HG03196 (cell line): ENCODE measurements around the gene FIBP.

ENCODE experiments used
- ATAC-seq: cut with Tn5 transposase; IDR thresholded peaks from one replicate; pipeline ENCODE4 v1.9.1; 2021; ENCODE audit not compliant: unreplicated experiment

The FIBP gene

GRCh38 chr11:65891219-65892136 is 3.2 kb upstream of the FIBP start:
- ATAC-seq: no peak

GRCh38 chr11:65890324-65891218 is 2.3 kb upstream of the FIBP start, which contains the start of gene CCDC85B:
CCDC85B (plus strand) TSS chr11:65890673; CDS start chr11:65890784, 111 bp downstream.
- ATAC-seq: peak; percentile 43

- peak; percentile 1 for ATAC-seq
These were observed 528 bp downstream of the FIBP start for GRCh38 chr11:65887723-65888162.

GRCh38 chr11:65886826-65887722 is 1.2 kb downstream of the FIBP start:
- no peak for ATAC-seq

GRCh38 chr11:65885808-65886536 is 2.3 kb downstream of the FIBP start:
- no peak for ATAC-seq

- ATAC-seq: no peak
These were observed 3.0 kb downstream of the FIBP start for GRCh38 chr11:65885231-65885630.

GRCh38 chr11:65884716-65885092 is 3.6 kb downstream of the FIBP start:
- no peak for ATAC-seq

- no peak for ATAC-seq
These were observed 4.2 kb downstream of the FIBP start for GRCh38 chr11:65883786-65884715.

- no peak for ATAC-seq
These were observed 5.1 kb downstream of the FIBP start for GRCh38 chr11:65883058-65883761.

- ATAC-seq: no peak
These were observed 5.9 kb downstream of the FIBP start for GRCh38 chr11:65882120-65883057.

- ATAC-seq: no peak
These were observed 7.3 kb downstream of the FIBP start for GRCh38 chr11:65880844-65881421.

GRCh38 chr11:65880027-65880426 is 8.2 kb downstream of the FIBP start:
- no peak for ATAC-seq

GRCh38 chr11:65879617-65880016 is 8.7 kb downstream of the FIBP start, which contains the start of gene CTSW:
CTSW (plus strand) TSS chr11:65879837; CDS start chr11:65879855, 18 bp downstream.
- no peak for ATAC-seq

GRCh38 chr11:65873318-65874156 is 14.7 kb downstream of the FIBP start:
- peak; percentile 66 for ATAC-seq

GRCh38 chr11:65872586-65873317 is 15.5 kb downstream of the FIBP start, which contains the start of gene EFEMP2:
EFEMP2 (minus strand) TSS chr11:65872800; CDS start chr11:65872354, 446 bp downstream.
- ATAC-seq: no peak
